Measurements from ENCODE around the gene MAST4. TPM values are rescaled to one million over a fixed set of nuclear protein-coding genes. Genes with fewer than 3 reads are reported as not detected.

Gene MAST4
- total RNA-seq, 4 donors from 2014 or later, result 8.2 to 203 (median 35.5) TPM

DNA sequence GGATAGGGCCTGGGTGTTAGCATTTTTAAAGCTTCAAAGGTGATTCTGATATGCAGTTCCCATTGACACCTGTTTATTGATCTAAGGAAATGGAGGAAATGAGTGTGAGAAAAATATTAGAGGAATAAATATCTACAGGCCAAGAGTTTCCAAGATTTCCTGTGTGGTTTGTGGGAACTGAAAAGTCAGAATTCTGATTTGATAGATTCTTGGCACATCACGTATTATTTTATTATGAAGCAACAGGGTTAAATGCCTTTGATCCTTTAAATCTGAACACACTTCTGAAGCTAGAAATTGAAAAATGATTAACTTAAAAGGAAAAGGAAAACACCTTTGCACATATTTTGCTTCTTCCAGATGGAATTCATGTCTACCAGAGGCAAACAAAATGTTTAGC, 486.7 kb downstream of the MAST4 start:
- Histone ChIP-seq H3K4me1 (no peaks in the 10 kb centered on the region), H3K27ac (peak overlapping the region in 1 of 2 donors; percentile 6), H3K36me3 (no peaks in the 10 kb centered on the region), H3K27me3 (no peaks in the 10 kb centered on the region), H3K9me3 (no peaks in the 10 kb centered on the region), H3K4me3 (no peak overlapping the region)
- intact Hi-C loops (cut with DNase I; ENCODE audit: low total_unique reads), result no loop called here
- TF ChIP-seq POLR2A (IDR thresholded peaks at IDR 0.05), result no peak
- TF ChIP-seq, protein P1, sequence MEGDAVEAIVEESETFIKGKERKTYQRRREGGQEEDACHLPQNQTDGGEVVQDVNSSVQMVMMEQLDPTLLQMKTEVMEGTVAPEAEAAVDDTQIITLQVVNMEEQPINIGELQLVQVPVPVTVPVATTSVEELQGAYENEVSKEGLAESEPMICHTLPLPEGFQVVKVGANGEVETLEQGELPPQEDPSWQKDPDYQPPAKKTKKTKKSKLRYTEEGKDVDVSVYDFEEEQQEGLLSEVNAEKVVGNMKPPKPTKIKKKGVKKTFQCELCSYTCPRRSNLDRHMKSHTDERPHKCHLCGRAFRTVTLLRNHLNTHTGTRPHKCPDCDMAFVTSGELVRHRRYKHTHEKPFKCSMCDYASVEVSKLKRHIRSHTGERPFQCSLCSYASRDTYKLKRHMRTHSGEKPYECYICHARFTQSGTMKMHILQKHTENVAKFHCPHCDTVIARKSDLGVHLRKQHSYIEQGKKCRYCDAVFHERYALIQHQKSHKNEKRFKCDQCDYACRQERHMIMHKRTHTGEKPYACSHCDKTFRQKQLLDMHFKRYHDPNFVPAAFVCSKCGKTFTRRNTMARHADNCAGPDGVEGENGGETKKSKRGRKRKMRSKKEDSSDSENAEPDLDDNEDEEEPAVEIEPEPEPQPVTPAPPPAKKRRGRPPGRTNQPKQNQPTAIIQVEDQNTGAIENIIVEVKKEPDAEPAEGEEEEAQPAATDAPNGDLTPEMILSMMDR (IDR thresholded peaks at IDR 0.05), result no peak
- DNase-seq, result no peak

DNA sequence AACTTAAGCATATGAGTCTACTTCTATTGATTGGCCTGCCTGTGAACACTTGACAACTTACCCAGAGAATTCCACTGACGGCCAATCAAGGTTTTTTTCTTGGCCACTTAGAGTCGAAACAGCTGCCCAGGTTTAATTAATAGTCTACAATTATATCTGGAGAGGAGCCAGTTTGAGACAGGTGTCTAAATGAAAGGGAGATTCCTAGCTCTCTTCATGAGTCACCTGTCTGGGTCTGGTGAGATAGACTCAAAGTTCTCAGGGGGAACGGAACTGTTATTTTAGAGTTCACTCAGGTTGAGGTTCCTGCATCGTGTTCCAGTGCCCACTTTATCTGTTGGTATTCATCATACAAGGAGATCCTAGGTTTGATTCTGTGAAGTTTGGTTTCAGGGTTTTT, 489.4 kb downstream of the MAST4 start:
- no peak overlapping the region for H3K27ac ChIP-seq
- no peaks in the 10 kb centered on the region for H3K4me1 ChIP-seq
- H3K4me3 ChIP-seq, result no peak overlapping the region
- H3K36me3 ChIP-seq, result no peaks in the 10 kb centered on the region
- H3K27me3 ChIP-seq, result no peaks in the 10 kb centered on the region
- no peak for DNase-seq
- no peaks in the 10 kb centered on the region for H3K9me3 ChIP-seq
- intact Hi-C loops (cut with DNase I; ENCODE audit: low total_unique reads), result no loop called here
- no peak for TF ChIP-seq POLR2A (IDR thresholded peaks at IDR 0.05)
- TF ChIP-seq, protein P1 (IDR thresholded peaks at IDR 0.05), result no peak

- no peak for DNase-seq
- intact Hi-C loops (cut with DNase I; ENCODE audit: low total_unique reads), result no loop called here
- H3K4me3 ChIP-seq, result no peak overlapping the region
- H3K9me3 ChIP-seq, result no peaks in the 10 kb centered on the region
- H3K36me3 ChIP-seq, result no peaks in the 10 kb centered on the region
- no peaks in the 10 kb centered on the region for H3K27me3 ChIP-seq
- TF ChIP-seq POLR2A (IDR thresholded peaks at IDR 0.05), result no peak
- TF ChIP-seq, protein P1 (IDR thresholded peaks at IDR 0.05), result no peak
- H3K27ac ChIP-seq, result peak overlapping the region in 1 of 2 donors; percentile 37
- H3K4me1 ChIP-seq, result peaks cover 0 to 14% of the 10 kb centered on the region in 2 donors
Observed at GRCh38 chr5:67089200-67089725, 493.1 kb downstream of the MAST4 start.

DNA sequence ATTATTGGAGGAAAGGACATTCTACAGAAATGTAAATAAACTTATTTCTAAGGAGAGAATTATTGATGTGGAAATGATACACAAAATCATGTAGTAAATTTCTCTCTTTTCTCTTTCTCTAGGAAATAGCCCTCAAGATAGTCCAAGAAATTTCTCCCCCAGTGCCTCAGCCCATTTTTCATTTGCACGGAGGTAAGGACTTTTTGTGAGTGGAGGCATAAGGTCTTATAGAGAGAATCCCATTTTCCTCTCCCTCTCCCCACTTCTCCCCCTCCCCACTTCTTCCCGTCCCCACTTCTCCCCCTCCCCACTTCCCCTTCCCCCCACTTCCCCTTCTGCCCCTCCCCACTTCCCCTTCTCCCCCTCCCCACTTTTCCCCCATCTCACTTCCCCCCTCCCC, 493.8 kb downstream of the MAST4 start:
- DNase-seq, result no peak
- Histone ChIP-seq H3K4me3 (no peak overlapping the region), H3K9me3 (no peaks in the 10 kb centered on the region), H3K27ac (no peak overlapping the region), H3K27me3 (no peaks in the 10 kb centered on the region), H3K4me1 (peaks cover 7 to 18% of the 10 kb centered on the region in 2 donors), H3K36me3 (no peaks in the 10 kb centered on the region)
- TF ChIP-seq POLR2A (IDR thresholded peaks at IDR 0.05), result no peak
- TF ChIP-seq, protein P1 (IDR thresholded peaks at IDR 0.05), result no peak
- intact Hi-C loops (cut with DNase I; ENCODE audit: low total_unique reads), result loop anchor here (10.0 kb wide), 1 partner anchor 85 kb away; no protein-coding TSS in a partner anchor

DNA sequence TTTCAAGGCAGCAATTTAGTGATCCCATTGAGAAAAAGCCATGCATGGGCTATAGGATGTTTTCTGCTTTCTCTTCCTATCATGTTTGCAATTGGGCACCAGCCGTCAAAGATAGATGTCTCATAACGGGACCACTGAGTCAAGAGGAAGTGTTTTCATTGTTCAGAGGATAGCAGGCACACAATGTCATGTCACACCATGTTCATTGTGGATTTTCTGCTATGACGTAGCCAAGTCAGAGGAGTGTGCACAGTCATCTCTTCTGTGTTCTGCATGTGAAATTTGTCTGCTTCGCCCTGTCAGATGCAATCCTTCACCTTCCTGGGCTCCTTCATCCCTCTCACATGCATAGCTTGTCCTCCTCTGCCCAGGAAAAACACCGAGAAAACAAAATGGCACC, 494.4 kb downstream of the MAST4 start:
- intact Hi-C loops (cut with DNase I; ENCODE audit: low total_unique reads), result loop anchor here (10.0 kb wide), 1 partner anchor 86 kb away; no protein-coding TSS in a partner anchor
- Histone ChIP-seq H3K4me1 (peaks cover 7 to 18% of the 10 kb centered on the region in 2 donors), H3K27me3 (no peaks in the 10 kb centered on the region), H3K36me3 (no peaks in the 10 kb centered on the region), H3K27ac (no peak overlapping the region), H3K9me3 (no peaks in the 10 kb centered on the region), H3K4me3 (no peak overlapping the region)
- no peak for DNase-seq
- TF ChIP-seq POLR2A (IDR thresholded peaks at IDR 0.05), result no peak
- TF ChIP-seq, protein P1 (IDR thresholded peaks at IDR 0.05), result no peak

Measured in uterus (tissue), 4 donors.